GM12864 (cell line): ENCODE measurements around the gene OPRM1.

Source experiments
- DNase-seq: peaks from one replicate; pipeline ENCODE4 v3.0.0-alpha.2; 2011; ENCODE audit warnings: low read depth
- H3K4me3 ChIP-seq: 2 replicates; pipeline ENCODE4 v1.5.1; 2011; ENCODE audit warnings: mild to moderate bottlenecking, low read depth, low read length, control low read depth
- TF ChIP-seq, protein P1 (sequence below): IDR thresholded peaks from 2 replicates; pipeline ENCODE4 v1.5.1; 2011; ENCODE audit warnings: low read depth, mild to moderate bottlenecking, moderate library complexity, low read length, control low read depth, inconsistent platforms; ENCODE audit errors: missing control alignments

The OPRM1 gene

DNA sequence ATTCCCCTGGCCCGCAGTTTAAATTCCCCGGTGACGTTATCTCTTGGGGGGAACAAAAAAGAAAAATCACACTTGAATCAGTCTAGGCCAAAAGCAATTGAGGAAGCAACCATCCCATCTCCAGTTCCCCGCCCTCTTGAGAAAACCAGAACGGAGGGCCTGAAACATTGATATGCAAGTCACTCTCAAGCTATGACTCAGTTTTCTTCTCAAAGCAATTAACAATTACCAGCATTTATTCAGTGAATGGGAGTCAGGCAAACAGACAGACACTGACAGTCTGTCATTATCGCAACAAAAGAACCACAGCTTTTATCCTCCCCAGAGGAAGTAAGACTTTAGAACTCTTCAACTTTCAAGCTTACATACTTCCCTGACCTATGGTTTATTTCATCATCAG lies 100.9 kb downstream of the OPRM1 start:
- no peak overlapping the region for H3K4me3 ChIP-seq
- DNase-seq: no peak
- TF ChIP-seq, protein P1, sequence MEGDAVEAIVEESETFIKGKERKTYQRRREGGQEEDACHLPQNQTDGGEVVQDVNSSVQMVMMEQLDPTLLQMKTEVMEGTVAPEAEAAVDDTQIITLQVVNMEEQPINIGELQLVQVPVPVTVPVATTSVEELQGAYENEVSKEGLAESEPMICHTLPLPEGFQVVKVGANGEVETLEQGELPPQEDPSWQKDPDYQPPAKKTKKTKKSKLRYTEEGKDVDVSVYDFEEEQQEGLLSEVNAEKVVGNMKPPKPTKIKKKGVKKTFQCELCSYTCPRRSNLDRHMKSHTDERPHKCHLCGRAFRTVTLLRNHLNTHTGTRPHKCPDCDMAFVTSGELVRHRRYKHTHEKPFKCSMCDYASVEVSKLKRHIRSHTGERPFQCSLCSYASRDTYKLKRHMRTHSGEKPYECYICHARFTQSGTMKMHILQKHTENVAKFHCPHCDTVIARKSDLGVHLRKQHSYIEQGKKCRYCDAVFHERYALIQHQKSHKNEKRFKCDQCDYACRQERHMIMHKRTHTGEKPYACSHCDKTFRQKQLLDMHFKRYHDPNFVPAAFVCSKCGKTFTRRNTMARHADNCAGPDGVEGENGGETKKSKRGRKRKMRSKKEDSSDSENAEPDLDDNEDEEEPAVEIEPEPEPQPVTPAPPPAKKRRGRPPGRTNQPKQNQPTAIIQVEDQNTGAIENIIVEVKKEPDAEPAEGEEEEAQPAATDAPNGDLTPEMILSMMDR: no peak

DNA sequence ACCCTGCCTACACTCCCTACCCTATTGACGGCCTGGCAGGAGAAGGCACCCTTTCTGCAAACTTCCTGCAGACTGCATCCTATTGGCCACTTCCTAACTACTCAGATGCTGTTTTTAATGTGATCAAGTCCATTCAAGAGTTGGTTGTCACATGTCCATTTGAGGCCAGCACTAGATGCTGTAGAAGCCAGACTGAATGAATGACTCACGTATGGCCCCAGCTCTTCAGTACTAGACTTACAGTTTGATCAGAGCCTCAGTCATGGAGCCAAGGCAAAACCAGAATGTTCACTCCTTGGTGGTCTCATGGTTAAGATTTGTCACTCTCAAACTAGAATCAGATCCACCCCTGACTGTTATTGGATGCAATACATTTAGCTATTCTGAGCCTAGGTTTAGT lies 101.7 kb downstream of the OPRM1 start:
- H3K4me3 ChIP-seq: no peak overlapping the region
- DNase-seq: no peak
- TF ChIP-seq, protein P1: no peak

DNA sequence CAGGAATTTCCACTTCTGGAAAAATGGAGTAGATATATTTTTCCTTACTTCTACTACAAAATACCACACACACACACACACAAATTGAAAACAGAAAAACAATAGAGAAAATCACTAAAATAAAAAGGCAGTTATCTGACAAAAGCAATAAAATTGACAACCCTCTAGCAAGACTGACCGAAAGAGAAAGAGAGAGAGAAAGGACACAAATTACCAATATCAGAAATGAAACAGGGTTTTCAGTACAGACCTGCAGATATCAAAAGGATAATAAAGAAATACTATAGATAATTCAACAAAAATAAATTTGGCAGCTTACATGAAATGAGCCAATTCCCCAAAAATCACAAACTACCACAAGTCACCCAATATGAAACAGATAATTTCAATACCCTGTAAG lies 104.7 kb downstream of the OPRM1 start:
- DNase-seq: no peak
- TF ChIP-seq, protein P1: no peak

DNA sequence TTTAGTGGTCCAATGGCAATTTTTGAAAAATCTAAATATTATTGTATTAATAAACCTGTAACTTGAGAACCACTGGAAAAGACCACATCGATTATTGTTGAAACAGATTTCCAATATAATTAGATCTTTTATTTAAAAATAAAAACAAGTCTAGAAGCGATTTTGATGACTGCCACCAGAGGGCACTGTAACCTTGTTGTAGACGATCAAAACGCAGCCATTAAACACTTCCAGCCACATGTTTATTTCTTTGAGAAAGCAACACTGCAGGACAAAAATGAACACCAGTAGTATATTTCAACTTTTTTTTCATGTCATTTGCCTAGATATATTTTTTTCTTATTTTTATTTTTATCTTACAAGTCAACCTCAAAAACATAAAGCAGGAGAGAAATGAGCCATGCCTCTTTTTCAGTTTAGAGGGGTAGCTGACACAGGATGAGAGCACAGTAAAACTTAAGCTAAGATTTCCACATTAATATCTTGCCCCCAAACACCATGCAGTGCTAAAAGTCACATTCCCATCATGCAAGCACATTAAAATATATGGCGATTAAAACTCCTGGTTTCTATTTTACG lies 115.4 kb downstream of the OPRM1 start:
- H3K4me3 ChIP-seq: no peak overlapping the region
- TF ChIP-seq, protein P1: peak; percentile 50
- peak; percentile 33 for DNase-seq

More for the DNA sequence above, 104.7 kb downstream of the OPRM1 start:
- no peak overlapping the region for H3K4me3 ChIP-seq

DNA sequence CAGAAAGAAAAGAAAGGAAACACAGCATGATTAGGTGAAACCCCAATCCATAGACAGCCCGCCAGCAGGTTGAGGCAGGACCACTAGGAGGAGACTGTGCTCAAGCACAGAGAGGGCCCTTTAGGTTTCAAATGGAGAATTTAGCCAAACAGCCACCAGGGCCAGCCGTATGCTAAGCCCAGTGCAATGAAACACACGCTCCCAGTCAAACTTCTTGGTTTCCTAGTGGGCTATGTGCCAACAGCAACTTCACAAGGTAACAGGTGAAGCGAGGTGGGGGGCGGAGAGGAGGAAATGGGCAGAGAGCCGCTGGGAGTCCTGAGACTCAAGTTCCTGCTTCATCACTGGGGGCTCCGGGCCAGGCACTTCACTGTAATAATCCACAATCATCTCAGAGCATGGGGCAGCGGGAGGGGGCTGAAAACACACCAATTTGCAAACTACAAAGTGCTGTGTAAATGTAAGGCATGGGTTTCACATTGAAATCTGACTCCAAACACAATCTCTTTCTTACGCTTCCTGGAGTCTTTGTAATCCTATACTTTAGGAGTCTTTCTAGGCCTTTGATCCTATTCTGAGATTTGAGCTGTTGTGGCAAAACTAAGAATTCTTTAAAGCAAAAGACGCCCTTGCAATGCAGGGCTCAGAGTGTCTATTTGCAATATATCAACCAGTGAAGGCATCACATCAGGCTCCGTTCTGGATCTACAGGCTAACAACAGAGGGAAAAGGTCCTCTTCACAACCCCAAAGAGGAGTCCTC lies 117.3 kb downstream of the OPRM1 start:
- TF ChIP-seq, protein P1: peak; percentile 80
- peak; percentile 22 for DNase-seq
- H3K4me3 ChIP-seq: no peak overlapping the region

DNA sequence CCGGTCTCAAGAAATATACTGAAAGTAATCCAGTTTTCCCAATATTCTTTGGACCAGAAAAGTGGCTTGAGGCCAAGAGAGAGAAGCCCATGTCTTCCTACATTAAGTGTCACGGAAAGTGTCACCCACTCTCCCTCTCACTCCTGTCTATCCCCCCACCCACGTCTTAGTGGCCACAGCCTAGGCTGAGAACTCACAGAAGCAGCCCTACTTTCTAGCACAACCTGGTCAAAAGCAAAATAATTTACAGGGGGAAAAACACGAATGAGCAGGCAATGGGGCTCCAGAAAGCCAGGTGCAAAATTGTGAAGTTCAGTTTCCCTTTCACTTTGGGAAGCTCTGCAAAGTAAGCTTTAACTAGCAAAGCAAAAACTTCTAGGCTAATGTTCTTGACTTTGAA lies 118.0 kb downstream of the OPRM1 start:
- H3K4me3 ChIP-seq: no peak overlapping the region
- peak; percentile 27 for DNase-seq
- TF ChIP-seq, protein P1: no peak
